ENCODE measurements around the gene FBXL19. TPM values are rescaled to one million over a fixed set of nuclear protein-coding genes. Genes with fewer than 3 reads are reported as not detected.

The FBXL19 gene
- total and polyA plus RNA-seq, 9 of the 15 experiments (the other 6 are each of a cell fraction or from before 2014, with no cell fraction given), result 0.13 to 48.0 (median 13.5) TPM; not detected in 1

DNA sequence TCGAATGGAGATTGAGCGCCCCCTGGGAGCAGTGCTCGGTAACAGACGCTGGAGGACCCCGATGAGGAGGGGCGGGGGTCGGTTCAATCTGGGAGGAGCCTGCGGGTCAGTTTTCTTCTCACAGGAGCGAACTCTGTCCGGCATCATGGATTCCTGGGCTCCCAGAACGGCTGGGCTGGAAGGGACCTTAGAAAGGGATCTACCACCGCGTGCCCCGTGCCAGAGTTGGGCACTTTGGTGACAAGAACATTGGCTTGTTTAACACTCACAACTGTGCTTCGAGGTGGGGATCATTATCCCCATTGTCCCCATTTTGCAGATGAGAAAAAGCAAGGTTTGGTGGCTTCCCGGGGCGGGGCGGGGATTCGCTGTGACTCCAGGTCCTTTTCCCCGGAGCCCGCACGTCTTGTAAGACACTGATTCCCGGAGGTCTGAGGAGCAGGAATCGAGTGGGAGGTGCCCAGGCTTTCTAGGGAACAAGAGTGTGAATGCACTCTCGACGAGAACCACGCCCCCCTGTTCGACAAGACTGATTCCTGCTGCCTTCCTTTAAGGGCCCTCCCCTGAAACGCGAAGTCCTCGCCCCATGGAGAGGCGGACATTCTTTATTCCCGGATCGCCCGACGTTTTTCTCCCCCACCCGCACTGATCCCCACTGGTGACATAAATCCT, 1.5 kb upstream of the FBXL19 start (continued):
- TF ChIP-seq, protein P1, sequence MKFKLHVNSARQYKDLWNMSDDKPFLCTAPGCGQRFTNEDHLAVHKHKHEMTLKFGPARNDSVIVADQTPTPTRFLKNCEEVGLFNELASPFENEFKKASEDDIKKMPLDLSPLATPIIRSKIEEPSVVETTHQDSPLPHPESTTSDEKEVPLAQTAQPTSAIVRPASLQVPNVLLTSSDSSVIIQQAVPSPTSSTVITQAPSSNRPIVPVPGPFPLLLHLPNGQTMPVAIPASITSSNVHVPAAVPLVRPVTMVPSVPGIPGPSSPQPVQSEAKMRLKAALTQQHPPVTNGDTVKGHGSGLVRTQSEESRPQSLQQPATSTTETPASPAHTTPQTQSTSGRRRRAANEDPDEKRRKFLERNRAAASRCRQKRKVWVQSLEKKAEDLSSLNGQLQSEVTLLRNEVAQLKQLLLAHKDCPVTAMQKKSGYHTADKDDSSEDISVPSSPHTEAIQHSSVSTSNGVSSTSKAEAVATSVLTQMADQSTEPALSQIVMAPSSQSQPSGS (CRISPR knock-in tag; IDR thresholded peaks at IDR 0.05), result no peak
- no peak for TF ChIP-seq SMARCA4 (IDR thresholded peaks at IDR 0.05)
- no peak for TF ChIP-seq PYGO2 (tag; IDR thresholded peaks at IDR 0.05)
- no peak for TF ChIP-seq HDAC8 (tag; IDR thresholded peaks at IDR 0.05)
- TF ChIP-seq RBM39 (optimal IDR thresholded peaks at IDR 0.05; ENCODE audit: low read depth, low read length), result peak; percentile 96
- no peak for TF ChIP-seq ZFPM2 (CRISPR knock-in tag; IDR thresholded peaks at IDR 0.05)
- TF ChIP-seq, protein P2, sequence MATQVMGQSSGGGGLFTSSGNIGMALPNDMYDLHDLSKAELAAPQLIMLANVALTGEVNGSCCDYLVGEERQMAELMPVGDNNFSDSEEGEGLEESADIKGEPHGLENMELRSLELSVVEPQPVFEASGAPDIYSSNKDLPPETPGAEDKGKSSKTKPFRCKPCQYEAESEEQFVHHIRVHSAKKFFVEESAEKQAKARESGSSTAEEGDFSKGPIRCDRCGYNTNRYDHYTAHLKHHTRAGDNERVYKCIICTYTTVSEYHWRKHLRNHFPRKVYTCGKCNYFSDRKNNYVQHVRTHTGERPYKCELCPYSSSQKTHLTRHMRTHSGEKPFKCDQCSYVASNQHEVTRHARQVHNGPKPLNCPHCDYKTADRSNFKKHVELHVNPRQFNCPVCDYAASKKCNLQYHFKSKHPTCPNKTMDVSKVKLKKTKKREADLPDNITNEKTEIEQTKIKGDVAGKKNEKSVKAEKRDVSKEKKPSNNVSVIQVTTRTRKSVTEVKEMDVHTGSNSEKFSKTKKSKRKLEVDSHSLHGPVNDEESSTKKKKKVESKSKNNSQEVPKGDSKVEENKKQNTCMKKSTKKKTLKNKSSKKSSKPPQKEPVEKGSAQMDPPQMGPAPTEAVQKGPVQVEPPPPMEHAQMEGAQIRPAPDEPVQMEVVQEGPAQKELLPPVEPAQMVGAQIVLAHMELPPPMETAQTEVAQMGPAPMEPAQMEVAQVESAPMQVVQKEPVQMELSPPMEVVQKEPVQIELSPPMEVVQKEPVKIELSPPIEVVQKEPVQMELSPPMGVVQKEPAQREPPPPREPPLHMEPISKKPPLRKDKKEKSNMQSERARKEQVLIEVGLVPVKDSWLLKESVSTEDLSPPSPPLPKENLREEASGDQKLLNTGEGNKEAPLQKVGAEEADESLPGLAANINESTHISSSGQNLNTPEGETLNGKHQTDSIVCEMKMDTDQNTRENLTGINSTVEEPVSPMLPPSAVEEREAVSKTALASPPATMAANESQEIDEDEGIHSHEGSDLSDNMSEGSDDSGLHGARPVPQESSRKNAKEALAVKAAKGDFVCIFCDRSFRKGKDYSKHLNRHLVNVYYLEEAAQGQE (IDR thresholded peaks at IDR 0.05; ENCODE audit: borderline replicate concordance), result peak; percentile 90
- TF ChIP-seq, protein P2 (CRISPR knock-in tag; IDR thresholded peaks at IDR 0.05; ENCODE audit: low read depth), result no peak
- TF ChIP-seq SOX6 (IDR thresholded peaks at IDR 0.05), result peak; percentile 33
- TF ChIP-seq, protein P3, sequence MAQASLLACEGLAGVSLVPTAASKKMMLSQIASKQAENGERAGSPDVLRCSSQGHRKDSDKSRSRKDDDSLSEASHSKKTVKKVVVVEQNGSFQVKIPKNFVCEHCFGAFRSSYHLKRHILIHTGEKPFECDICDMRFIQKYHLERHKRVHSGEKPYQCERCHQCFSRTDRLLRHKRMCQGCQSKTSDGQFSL (CRISPR knock-in tag; IDR thresholded peaks at IDR 0.05), result no peak
- TF ChIP-seq, protein P3 (tag; IDR thresholded peaks at IDR 0.05), result no peak
- TF ChIP-seq, protein P4, sequence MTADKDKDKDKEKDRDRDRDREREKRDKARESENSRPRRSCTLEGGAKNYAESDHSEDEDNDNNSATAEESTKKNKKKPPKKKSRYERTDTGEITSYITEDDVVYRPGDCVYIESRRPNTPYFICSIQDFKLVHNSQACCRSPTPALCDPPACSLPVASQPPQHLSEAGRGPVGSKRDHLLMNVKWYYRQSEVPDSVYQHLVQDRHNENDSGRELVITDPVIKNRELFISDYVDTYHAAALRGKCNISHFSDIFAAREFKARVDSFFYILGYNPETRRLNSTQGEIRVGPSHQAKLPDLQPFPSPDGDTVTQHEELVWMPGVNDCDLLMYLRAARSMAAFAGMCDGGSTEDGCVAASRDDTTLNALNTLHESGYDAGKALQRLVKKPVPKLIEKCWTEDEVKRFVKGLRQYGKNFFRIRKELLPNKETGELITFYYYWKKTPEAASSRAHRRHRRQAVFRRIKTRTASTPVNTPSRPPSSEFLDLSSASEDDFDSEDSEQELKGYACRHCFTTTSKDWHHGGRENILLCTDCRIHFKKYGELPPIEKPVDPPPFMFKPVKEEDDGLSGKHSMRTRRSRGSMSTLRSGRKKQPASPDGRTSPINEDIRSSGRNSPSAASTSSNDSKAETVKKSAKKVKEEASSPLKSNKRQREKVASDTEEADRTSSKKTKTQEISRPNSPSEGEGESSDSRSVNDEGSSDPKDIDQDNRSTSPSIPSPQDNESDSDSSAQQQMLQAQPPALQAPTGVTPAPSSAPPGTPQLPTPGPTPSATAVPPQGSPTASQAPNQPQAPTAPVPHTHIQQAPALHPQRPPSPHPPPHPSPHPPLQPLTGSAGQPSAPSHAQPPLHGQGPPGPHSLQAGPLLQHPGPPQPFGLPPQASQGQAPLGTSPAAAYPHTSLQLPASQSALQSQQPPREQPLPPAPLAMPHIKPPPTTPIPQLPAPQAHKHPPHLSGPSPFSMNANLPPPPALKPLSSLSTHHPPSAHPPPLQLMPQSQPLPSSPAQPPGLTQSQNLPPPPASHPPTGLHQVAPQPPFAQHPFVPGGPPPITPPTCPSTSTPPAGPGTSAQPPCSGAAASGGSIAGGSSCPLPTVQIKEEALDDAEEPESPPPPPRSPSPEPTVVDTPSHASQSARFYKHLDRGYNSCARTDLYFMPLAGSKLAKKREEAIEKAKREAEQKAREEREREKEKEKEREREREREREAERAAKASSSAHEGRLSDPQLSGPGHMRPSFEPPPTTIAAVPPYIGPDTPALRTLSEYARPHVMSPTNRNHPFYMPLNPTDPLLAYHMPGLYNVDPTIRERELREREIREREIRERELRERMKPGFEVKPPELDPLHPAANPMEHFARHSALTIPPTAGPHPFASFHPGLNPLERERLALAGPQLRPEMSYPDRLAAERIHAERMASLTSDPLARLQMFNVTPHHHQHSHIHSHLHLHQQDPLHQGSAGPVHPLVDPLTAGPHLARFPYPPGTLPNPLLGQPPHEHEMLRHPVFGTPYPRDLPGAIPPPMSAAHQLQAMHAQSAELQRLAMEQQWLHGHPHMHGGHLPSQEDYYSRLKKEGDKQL (CRISPR knock-in tag; IDR thresholded peaks at IDR 0.05; ENCODE audit: borderline replicate concordance), result no peak

All from K562 (cell line).